ENCODE measurements around the gene CACNA1D. TPM values are rescaled to one million over a fixed set of nuclear protein-coding genes. Genes with fewer than 3 reads are reported as not detected.

CACNA1D gene
- total and polyA plus RNA-seq, 2 donors (not counting 3 experiments of a cell fraction or from before 2014, with no cell fraction given), result 0.06 TPM; not detected in 1

DNA sequence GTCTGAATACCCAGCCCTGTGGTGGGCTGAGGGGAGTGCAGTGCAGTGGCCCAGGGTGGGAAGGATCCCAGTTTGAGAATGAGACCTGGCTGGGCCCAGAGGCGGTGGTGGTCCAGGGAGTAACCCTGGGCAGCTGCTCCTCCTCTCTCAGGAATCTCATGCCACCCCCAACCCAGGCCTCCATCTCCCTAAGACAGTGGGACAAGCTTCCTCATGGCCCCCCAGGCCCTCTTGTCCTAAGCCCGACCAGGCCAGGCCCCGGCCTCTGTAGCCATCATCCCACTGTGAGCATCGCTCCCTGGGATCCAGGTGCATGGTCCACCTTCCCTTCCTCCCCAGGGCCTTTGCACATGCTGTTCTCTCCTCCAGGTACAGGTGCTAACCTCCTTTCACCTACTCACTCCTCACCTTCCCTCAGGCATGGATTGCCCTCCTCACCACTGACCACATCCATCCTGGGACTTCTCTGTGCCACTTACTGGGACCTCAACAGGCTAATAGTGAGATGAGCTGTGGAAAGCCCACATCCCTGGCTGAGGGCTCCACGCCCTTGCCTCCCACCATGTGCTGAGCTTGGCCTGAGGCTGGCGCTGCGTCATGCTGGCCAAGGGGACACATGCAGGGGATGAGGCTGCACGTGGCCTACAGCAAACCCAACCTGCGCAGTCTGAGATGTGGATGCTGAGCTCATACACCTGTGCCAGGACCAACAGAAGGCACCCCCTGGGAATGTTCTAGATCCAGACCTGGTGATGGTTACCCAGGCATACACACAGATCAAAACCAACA lies 341.9 kb downstream of the CACNA1D start:
- no TSS peak for BruUV-seq (replicated peaks)
- Histone ChIP-seq H3K27me3 (ENCODE audit: control insufficient read depth in 2 of 2, insufficient read depth in 2 of 2, low read length in 2 of 2) (no peaks in the 10 kb centered on the region), H3K9ac (replicated peaks; ENCODE audit: extremely low read depth, insufficient read depth, low read length) (no peak overlapping the region), H3K79me2 (ENCODE audit: control insufficient read depth, insufficient read depth, low read length) (no peaks in the 10 kb centered on the region), H3K4me3 (replicated peaks in 1 of 3; ENCODE audit: insufficient read depth in 1 of 3, low read depth in 1 of 3, low read length in 3 of 3) (no peak overlapping the region), H3K4me1 (ENCODE audit: control insufficient read depth, extremely low read depth, insufficient read depth, low read length) (no peaks in the 10 kb centered on the region), H3K36me3 (ENCODE audit: control insufficient read depth in 2 of 2, extremely low read depth in 1 of 2, insufficient read depth in 2 of 2, low read length in 2 of 2) (no peaks in the 10 kb centered on the region), H3K9me3 (replicated peaks; ENCODE audit: control insufficient read depth, insufficient read depth, low read length) (no peaks in the 10 kb centered on the region), H2AFZ (ENCODE audit: low read depth, low read length) (no peak overlapping the region), H3K9me1 (replicated peaks; ENCODE audit: control insufficient read depth, extremely low read depth, insufficient read depth, low read length) (no peaks in the 10 kb centered on the region), H3K4me2 (ENCODE audit: insufficient read depth, low read length) (no peak overlapping the region), H4K20me1 (replicated peaks; ENCODE audit: control insufficient read depth, extremely low read depth, insufficient read depth, low read length) (no peaks in the 10 kb centered on the region), H3K27ac (ENCODE audit: insufficient read depth, low read depth, low read length) (no peak overlapping the region)
- ChIA-PET CTCF (no interaction called here), POLR2A (no interaction called here)
- DNase-seq (ENCODE audit: low read depth, low spot score) (no peak), FAIRE-seq (no peak)
- TF ChIP-seq EZH2 (IDR thresholded peaks at IDR 0.05; ENCODE audit: borderline replicate concordance, low read depth, low read length, severe bottlenecking), result no peak
- TF ChIP-seq POLR2AphosphoS5 (IDR thresholded peaks at IDR 0.05; ENCODE audit: insufficient read depth, low read depth, low read length), result no peak
- TF ChIP-seq, protein P1, sequence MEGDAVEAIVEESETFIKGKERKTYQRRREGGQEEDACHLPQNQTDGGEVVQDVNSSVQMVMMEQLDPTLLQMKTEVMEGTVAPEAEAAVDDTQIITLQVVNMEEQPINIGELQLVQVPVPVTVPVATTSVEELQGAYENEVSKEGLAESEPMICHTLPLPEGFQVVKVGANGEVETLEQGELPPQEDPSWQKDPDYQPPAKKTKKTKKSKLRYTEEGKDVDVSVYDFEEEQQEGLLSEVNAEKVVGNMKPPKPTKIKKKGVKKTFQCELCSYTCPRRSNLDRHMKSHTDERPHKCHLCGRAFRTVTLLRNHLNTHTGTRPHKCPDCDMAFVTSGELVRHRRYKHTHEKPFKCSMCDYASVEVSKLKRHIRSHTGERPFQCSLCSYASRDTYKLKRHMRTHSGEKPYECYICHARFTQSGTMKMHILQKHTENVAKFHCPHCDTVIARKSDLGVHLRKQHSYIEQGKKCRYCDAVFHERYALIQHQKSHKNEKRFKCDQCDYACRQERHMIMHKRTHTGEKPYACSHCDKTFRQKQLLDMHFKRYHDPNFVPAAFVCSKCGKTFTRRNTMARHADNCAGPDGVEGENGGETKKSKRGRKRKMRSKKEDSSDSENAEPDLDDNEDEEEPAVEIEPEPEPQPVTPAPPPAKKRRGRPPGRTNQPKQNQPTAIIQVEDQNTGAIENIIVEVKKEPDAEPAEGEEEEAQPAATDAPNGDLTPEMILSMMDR (IDR thresholded peaks at IDR 0.05; ENCODE audit: extremely low read depth in 1 of 2, insufficient read depth in 1 of 2, low read depth in 1 of 2, low read length in 2 of 2), result no peak
- no peak for TF ChIP-seq POLR2A (IDR thresholded peaks at IDR 0.05; ENCODE audit: low read depth, low read length)
- TF ChIP-seq FOS (IDR thresholded peaks at IDR 0.05; ENCODE audit: borderline replicate concordance, insufficient read depth, low read length), result no peak
- no peak for TF ChIP-seq MAX (IDR thresholded peaks at IDR 0.05; ENCODE audit: insufficient read depth, insufficient read length)
- TF ChIP-seq JUN (IDR thresholded peaks at IDR 0.05; ENCODE audit: borderline replicate concordance, insufficient read depth, insufficient read length, low read depth), result no peak
- TF ChIP-seq MYC (IDR thresholded peaks at IDR 0.05; ENCODE audit: low read depth, low read length), result no peak
- no peak for TF ChIP-seq GATA2 (IDR thresholded peaks at IDR 0.05; ENCODE audit: insufficient read depth, insufficient read length, low read depth, low read length)
- dilution Hi-C loops (cut with MboI; ENCODE audit: extremely low pct_ligation_motif_present, low sequenced_read_pairs), result no loop called here
- intact Hi-C loops (cut with micrococcal nuclease), result no loop called here
